ENCODE results near the gene NANS.
"Not testable (repeated sequence)": the region's sequence is repeated elsewhere in the genome, so short reads cannot be mapped to it uniquely, and the experiment has no call there.

The NANS gene

DNA sequence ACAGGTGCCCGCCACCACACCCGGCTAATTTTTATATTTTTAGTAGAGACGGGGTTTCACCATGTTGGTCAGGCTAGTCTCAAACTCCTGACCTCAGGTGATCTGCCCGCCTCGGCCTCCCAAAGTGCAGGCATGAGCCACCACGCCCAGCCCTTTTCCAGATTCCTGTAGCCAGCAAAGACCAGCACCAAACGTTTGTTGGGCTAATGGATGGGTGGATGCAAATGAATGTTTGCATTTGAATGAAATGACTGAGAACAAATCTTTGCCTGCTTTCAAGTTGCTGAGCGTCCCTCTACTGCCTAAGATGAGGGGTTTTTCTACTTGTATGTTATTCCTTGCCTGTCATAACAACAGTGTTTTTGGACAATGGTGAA lies 20.0 kb downstream of the NANS start:
- DNase-seq (ENCODE audit: low spot score), result not testable (repeated sequence)

DNA sequence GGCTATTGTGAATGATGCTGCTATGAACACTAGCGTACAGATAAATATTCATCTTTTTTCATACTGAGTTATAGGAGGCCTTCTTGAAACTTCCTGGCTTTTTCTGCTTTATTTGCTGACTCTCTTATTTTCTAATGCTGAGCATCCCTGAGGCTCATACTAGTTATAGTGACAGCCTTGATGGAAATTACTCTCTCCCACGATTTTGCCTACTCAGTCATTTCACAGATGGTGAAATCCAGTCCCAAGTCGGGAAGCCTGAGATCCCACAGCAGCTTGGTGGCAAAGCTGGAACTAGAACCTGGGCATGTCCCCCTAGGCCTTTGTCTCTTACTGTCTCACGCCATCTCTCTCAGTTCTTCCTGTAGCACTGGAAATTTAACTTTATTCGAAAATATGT lies 22.4 kb downstream of the NANS start:
- no peak for DNase-seq (ENCODE audit: low spot score)

DNA sequence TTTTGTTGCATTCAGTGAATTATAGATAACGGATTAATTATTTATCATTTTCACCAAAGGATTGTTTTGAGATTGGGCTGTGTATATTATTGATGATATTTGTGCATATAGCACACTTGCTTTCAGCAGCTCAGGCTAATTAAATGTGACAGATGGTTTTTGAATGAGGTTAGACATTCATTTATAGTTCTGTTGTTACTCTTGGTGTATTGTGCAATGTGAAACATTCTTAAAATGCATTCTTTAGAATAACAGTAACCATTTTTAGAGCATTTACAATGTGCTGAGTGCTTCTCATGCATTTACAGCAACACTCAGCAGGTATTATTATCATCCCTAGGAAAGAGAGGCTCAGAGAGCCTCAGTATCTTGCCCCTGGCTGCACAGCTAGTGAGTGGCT lies 23.8 kb downstream of the NANS start:
- DNase-seq (ENCODE audit: low spot score), result no peak

DNA sequence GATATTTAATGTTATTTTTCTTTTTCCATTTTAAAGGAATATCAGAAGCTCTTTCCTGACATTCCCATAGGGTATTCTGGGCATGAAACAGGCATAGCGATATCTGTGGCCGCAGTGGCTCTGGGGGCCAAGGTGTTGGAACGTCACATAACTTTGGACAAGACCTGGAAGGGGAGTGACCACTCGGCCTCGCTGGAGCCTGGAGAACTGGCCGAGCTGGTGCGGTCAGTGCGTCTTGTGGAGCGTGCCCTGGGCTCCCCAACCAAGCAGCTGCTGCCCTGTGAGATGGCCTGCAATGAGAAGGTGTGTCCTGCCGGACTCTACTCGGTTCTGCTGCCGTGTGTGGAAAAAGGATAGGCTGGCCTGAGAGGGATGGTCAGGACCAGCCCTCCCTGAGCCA lies 24.2 kb downstream of the NANS start:
- DNase-seq (ENCODE audit: low spot score), result no peak

DNA sequence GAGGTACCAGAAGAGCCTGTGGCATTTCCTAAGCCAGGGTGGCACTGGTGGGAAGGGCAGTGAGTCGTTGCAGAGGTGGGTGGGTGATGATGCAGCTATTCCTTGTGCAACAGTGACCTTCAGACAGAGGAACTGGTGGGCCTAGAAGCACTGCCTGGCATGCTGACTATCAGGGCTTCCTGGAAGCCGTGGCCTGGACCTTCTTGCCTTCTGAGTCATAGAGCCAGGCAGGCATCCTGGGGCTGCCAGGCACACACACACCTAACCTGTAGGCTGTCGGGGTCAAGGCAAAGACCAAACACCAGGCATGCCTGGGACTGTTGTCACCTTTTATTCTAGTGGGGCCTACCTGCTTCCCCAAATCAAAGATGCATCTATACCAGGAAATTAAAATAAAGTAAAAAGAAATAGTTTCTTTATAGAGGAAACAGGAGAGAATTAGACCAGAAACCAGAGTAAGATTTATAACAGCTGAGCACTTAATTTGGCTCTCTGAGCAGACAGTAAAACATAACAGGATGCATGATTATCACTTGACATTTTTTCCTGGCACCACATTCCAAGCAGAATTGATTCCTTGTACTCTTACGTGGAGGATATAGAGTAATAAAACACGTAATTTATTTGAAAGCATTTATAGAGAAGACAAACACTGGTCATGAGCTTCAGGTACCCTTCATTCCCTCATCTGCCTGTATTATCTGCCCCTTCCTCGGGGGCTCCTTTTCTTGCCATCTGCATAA lies 25.1 kb downstream of the NANS start:
- peak; percentile 44 for DNase-seq (ENCODE audit: low spot score)

DNA sequence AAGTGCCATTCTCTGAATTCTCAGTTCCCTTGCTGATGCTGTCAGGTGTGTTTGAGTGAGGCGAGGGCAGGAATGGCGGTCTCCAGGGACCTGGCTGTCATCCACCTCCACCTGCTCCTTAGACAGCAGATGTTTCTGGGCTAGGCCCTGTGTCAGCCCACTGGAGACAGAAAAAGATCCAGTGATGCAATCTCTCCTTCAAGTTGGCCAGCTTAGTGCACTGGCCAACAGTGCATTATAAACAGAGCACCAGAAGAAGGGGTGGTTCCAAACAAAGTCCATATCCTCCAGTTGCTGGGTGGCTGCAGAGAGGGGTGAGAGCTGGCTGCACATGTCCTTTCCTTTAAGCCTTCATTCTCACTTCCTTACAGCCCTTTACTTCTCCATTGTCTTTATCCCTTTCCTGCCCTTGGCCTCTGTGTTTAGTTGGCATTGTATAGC lies 26.5 kb downstream of the NANS start:
- DNase-seq (ENCODE audit: low spot score), result no peak

DNA sequence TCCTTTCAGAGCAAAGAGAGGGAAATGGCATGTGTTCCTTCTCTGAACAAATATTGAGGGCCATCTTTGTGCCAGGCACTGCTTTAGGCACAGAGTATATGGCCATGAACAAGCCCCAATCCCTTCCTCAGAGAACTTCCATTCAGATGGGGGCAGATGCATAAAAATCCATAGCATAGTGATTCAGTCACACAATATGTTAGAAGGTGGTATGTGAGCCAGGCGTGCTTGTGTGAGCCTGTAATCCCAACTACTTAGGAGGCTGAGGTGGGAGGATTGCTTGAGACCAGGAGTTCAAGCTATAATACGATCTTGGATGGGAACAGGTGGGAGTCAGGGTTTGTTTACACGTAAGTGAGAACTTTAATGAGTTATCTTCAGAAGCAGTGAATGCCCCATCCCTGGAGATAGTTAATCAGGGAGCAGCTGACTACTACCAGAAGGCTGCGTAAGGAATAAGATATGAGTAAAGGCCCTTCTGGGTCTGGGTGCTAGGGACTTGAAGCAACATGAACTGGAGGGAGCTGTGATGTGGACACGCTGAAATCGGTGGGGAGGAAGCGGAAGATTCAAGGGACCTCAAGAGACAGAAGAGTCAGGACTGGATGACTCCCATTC lies 27.1 kb downstream of the NANS start:
- no peak for DNase-seq (ENCODE audit: low spot score)

DNA sequence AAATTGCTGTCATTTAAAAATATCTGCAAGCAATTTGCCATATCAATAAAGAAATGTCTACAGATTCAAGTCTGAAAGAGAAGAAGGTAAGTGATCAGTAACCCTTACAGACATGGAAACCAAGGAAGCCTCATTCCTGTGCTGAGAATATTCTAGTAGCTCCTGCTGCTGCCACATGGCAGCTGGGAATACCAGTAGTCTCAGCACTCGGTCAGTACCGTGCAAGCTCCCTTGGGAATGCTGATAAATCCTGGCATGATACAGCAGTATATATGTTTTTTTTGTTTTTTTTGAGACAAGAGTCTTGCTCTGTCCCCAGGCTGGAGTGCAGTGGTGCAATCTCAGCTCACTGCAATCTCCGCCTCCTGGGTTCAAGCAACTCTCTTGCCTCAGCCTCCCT lies 27.9 kb downstream of the NANS start:
- no peak for DNase-seq (ENCODE audit: low spot score)

DNA sequence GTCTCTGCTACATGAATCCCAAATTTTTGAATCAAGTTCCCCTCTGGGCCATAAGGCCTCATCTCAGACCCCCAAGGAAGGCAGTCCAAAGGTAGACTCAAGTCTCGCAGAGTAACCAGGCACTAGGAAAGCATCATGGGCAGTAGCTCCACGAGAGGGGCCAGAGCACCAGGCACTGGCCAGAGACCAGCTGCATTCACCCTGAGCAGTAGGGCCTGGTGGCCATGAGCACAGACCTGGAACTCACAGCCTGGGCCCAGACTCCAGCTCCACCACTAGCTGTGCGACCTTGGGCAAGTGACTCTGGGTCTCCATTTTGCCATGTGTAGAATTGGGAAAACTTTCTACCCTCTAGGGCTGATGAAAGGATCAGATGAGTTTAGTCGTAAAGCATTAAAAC lies 28.5 kb downstream of the NANS start:
- DNase-seq (ENCODE audit: low spot score), result no peak

DNA sequence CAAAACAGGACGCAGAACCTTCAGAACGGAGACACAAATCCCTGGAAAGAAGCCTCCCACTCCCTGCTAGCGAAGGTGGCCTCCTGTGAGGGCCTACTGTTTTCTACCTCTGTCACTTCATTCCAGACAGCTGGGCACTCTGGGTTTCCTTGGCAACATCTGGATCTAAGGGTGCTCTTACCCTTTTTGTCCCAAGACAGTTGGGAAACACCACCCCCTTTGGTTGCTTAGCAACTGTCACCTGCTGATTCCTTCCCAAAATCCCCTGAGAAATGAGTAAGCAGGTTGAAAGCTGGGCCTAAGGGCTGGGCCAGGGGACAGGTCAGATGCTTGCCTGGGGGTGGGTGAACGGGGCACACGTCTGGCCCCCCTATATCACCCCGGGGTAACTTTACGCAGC lies 29.4 kb downstream of the NANS start:
- DNase-seq (ENCODE audit: low spot score), result no peak

DNA sequence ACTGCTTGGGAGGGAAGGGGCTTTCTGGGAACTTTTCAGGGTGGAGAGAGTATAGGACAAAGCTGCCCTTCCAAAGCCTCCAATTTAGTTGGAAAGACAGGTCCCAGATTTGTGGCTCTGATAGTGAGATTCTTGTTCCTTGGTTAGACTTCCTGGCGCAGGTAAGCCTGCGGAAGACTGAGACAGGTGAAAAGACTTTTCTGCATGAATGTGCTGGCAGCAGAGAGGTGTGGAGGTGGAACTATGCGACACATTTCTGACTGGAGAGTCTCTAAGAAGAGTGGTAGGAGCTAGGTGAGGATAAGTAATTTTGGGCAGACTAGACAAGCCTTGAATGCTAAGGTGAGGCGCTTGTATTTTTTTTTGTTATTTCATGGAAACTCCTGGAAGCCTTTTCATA lies 29.9 kb downstream of the NANS start:
- DNase-seq (ENCODE audit: low spot score), result no peak

DNA sequence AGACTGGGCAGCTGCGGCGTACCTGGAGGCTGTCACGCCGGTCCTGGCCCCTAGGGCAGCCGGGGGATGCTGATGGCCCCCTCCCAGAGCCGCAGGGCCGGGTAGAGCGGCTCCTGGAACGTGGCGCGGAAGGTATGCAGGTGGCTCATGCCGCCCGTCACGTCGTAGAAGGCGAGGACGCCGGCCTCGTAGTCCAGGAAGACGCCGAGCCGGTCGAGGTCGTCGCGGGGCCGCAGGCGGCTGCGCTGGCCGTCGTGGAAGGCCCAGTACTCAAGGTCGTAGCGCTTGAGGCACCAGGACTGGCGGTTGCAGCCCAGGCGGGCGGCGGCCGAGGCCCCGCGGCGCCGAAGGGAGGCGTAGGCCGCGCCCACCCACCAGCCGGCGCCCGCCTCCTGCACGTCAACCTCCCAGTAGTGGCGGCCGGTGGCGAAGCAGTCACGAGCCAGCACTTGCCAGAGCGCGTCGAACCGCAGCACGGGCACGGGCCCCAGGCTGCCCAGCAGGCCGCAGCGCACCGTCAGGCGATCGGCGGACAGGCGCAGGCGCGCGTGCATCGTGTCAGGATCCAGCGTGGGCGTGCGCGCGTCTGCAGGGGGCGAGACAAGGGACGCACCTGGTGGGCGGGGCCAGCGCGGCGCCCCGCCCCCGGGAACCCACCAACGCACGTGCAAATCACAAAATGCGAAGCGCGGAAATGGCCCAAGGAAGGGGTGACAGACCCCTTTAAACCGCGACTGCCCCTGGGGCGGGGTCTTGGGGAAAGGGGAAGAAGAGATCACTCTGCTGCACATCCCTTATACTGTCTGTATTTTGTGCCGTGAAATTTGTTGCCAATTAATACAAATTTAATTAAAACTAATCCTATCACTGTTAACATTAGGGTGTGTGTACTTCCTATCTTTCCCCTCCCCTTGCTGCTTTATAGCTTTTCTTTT lies 31.2 kb downstream of the NANS start:
- no peak for DNase-seq (ENCODE audit: low spot score)

DNA sequence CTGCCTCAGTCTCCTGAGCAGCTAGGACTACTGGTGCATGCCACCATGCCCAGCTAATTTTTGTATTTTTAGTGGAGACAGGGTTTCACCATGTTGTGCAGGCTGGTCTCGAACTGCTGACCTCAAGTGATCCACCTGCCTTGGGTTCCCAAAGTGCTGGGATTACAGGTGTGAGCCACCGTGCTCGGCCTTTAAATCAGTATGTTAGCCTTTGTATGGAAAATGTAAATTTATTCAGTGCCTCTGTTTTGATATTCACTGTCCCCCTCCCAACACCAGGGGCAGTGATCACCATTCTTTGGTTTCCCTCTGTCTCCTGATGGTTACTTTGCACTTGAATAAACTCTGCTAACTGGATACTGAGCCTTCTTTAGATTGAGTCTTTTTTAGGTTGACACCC lies 34.1 kb downstream of the NANS start:
- DNase-seq (ENCODE audit: low spot score), result not testable (repeated sequence)

DNA sequence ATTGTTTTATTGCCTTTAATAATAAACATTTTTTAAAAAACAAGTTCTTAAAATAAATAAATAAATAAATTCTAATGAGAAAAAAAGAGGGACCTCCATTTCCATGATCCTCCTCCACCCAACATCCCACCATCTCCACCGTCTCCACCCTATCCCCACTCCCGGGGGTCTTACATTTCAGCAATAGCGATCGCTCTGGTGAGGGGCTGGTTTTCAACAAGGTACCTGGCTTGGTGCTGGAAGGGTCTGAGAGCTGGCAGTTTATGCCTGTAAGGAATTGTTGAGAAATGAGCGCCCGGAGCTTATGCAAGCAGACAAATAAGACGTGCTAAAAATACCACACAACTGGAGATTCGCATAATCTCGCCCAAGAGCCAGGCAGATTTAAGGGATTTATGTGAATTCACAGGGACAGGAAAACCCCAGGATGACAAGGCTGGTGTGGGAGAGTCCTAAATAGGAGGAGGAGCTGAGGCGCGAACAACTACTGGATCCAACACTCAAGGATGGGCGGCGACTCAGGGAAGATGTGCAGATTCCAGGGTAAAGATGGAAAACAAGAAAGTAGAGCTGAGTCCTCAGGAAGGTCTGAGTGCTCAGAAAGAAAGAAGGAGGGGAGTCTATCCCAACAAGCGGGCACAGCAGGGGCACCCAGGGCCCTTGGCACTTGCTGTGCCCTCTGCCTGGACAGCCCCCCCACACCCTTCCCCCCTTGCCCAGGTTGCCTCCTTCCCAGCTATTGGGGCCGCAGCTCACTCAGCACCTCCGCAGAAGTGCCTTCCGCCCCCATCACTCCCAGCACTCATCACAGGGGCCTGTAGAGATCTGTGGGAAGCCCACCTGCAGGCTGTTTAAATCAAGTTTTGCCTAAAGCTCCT lies 35.4 kb downstream of the NANS start:
- DNase-seq (ENCODE audit: low spot score), result no peak

DNA sequence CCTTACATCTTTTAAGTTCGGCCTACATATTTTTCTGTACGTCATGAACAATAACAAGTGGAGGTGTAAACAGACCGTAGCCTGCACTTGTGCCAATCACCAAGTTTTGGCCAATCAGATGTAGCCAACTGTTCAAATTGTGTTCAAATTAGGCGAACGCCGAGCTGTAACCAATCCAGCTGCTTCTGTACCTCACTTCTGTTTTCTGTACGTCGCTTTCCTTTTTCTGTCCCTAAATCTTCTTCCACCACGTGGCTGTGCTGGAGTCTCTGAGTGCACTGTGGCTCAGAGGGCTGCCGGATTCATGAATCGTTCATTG lies 36.0 kb downstream of the NANS start:
- DNase-seq (ENCODE audit: low spot score), result no peak

DNA sequence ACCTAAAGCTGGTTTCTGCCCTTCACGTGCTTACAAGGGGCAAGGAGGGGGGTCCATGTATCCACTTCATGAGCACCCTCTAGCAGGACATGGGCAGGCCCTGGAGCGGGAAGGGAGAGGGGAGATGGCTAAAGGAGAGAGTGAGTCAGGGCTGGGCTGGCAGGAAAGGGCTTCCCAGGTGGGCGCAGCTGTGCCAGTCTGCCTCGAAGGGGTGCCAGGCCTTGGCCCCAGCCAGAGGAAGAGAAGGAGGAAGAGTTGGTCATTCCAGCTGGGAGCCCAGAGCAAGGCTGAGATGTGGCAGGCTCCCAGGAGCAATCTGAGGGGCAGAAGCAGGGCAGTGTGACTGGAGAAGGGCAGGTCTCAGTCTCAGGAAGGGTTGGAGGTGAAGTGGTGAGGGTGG lies 37.8 kb downstream of the NANS start:
- DNase-seq (ENCODE audit: low spot score), result no peak

DNA sequence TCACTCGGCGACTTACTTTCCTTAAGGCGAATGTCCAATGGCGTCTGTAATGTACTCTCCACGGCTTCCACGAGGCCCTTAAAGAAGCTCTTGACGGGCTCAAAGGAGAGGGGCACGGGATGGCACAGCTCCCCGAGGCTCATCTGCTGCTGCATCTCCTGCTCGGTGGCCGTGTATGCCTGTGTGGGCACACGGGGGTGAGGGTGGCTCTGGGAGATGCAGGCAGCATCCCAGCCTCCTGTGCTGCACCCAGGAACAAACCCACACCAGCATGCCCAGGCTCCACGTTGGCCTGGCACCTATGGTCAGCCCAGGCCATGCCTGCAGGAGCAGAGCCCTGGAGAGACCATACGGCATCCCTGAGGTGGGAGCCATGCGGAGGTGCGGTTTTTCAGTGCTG lies 38.3 kb downstream of the NANS start:
- DNase-seq (ENCODE audit: low spot score), result no peak

DNA sequence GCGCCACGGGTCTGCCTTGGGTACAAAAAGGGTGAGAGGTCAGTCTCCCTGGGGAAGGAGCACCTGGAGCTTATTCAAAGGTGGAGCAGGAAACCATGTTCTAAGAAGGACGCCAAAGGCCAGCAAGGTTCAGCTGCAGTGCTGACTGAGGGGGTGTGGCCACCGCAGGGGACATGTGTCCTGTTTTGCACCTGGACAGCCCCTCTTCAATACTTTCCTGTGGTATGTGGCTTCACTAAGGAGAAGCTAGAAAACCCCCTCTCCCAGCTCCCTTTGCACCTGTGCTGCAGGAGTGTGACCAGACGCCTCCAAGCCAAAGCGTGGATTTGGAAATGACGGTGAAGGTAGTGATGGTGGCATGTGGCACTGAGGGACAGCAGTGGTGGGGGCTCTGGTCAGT lies 38.9 kb downstream of the NANS start:
- no peak for DNase-seq (ENCODE audit: low spot score)

DNA sequence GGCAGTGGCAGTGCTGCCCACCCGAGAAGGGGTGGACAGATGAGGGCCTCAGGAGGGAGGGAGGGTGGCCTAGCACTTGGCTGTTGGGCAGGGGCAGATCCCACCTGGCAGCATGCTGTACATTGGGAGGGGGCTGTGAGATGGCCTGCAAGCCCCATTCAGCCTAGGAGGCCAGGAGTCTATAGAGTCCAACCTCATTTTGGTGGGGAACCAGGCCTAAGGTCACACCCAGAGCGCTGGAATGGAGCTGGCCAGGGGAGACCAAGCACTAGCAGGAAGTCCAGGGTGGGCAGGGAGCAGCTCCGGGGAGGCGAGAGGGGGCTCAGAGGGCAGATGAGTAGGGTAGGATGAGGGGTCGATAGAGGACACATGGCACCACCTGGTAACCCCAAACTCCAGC lies 39.6 kb downstream of the NANS start:
- no peak for DNase-seq (ENCODE audit: low spot score)

DNA sequence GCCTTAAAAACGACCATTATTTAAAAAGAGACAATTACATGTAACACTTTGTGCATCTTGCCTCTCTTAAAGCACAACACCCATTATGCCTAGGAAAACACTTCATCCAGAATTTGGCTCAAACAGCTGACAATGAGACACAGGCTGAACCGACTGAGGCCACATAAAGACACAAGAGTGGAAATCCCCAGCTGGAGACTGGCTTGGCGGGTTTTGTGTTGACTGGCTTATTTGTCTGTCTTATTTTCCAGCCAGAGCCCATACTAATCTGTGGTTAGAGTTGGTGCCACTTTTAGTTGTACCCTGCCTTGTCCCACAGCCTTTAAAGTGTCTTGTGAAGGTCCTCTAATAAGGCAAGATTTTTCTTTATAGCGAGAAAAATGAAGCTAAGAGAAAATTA lies 41.3 kb downstream of the NANS start:
- DNase-seq (ENCODE audit: low spot score), result no peak

DNA sequence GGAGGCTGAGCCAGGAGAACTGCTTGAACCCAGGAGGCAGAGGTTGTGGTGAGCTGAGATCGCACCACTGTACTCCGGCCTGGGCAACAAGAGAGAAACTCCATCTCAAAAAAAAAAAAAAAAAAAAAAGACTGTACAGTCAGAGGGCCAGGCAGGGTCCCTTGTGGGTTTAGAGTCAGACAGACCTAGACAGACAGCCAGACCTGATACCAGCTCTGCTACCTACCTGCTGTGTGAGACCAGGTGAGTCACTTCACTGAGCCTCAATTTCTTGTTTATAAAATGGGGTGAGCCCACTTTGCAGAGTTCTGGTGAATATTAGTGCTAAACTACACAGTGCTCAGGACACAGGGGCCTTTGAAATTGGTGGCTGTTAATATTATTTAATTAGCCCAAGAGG lies 42.8 kb downstream of the NANS start:
- DNase-seq (ENCODE audit: low spot score), result no peak

DNA sequence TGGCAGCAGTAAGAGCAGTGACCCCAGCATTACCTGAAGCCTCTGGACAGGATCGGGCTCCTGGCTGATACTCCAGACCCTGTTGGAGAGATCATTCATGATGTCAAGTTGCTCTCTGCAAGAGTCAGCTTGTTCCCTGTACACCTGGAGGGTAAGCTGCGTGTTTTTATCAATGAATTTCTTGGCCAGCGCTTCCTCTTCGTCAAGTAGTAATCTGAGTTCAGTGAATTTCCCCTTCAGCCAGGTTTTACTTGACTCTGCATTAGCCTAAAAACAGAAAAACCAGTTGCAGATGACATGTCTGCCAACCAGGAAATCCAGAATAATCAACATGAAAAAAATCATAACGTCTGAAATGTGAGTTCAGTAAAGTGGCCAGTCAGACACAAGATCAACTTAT lies 43.4 kb downstream of the NANS start:
- no peak for DNase-seq (ENCODE audit: low spot score)
